HG02642 (cell line): ENCODE measurements around the gene AP2B1.
"Not testable (repeated sequence)": the region's sequence is repeated elsewhere in the genome, so short reads cannot be mapped to it uniquely, and the experiment has no call there.

ENCODE experiments used
- ATAC-seq: cut with Tn5 transposase; IDR thresholded peaks from one replicate; pipeline ENCODE4 v1.9.1; 2021; ENCODE audit warnings: mild to moderate bottlenecking; ENCODE audit not compliant: unreplicated experiment, poor library complexity

The AP2B1 gene

DNA sequence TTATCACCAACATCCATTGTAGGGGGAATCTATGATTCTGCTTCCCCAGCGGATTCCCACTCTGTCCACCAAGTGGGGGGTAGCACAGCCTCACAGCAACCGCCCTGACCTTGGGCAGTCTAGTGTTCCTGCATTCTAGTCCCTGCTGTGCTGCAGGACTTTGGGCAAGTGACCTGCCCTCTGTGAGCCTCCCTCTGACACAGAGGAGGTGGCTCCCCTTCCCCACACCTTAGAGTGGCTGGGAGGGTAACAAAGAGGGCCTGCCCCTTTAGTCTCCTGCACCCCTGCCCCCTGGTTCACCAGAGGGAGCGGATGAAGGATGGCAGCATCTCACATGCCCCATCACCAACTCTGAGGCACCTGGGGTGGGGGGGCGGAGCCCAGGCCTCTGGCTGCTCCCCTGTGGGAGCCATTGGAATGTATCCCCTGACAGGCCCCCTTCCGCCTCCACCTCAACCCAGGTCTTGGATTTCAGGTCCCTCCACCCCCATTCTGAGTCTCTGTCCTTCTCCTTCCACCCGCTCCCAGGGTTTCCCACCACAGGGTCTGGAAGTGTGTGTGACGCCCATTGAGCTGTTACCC, 155.9 kb downstream of the AP2B1 start:
- ATAC-seq = no peak

DNA sequence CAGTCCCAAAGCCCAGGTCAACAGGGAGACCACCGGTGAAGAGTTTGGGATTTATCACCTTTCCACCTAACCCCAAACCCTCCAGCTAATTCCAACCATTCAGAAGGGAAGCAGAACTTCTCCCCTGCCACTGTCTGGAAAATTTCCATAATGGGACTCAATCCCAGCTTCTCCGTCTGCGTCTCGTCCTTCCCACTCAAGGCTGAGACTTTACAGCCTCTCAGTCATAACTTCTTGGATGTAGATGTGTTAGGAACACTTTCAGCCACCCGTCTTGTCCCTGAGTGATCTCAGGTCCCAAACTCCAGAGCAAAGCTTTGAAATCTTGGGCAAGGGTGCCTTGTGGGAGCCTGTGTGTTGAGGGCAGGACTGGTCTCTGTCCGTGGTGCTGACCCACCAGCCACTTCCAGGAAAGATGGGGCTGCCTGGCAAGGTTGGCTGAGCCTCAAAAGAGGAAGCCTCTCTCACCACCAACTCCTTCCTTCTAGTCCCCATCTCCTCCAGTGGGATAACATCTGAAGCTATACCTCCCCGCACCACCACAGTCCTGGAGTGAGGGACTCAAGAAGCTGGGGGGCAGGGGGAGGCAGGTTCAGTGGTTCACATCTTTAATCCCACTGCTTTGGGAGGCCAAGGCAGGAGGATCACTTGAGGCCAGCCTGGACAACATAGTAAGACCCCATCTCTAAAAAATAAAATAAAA, 156.7 kb downstream of the AP2B1 start:
- no peak for ATAC-seq

DNA sequence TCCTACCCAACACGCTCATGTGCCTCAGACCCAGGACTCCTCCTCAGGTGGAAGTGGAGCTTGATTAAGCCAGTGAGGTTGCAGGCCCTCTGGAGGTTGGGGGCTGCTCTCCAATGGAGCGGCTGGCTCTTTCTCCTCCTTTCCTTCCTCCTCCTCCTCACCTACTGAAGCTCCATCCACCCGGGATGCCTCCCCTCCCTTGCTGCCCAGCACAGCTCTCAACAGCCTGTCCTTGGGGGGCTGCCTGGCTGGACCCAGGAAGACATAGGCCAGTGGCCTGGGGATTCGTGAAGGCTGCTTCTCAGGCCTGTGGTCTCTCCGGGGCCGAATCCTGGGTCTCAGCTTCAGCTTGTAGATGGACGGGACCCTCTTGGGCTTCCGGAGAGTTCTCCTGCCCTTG, 157.7 kb downstream of the AP2B1 start:
- no peak for ATAC-seq

DNA sequence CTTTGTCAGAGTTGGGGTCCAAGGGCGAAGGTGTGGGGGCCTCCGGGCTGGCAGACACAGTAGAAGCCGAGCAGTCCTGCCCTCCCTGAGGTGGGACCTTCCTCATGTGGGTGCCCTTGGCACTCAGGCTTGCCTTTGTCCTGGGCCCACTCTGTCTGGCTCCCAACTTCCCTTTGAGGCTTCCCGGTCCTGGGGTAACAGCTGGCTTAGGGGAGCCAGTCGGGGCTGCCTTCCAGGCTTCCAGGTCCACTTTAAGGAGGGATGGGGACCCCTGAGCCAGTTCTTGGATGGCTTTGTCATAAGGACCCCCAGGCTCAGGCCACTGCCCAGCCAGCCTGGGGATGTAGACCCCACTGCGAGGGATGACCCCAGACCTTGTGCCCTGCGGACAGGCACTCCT, 158.1 kb downstream of the AP2B1 start:
- ATAC-seq = no peak

DNA sequence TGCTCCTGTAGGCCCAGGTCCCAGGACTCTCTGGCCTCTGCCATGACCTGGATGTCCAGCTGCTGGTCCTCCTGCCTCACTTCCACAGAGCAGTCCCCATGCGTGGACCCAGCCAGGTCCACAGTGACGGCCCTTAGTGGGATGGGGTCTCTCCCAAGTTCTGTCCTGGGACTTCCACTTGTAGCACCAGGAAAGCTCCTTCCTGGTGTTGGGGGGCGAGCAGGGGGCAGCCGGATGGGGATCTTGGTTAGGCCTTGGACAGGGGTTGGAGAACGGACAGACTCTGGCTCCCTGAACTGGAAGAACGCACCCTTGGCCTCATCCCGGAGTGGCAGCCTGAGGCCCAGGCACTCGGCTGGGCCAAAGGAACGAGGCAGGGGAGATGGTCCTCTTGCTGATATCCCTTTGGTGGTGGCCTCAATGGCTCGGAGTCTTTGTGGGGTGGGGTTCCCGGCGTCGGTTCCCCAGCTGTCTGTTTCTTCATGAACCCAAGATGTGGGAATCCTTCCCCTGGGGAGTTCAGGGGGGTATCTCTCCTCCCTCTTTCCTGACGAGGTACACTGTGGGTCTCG, 158.7 kb downstream of the AP2B1 start:
- no peak for ATAC-seq

DNA sequence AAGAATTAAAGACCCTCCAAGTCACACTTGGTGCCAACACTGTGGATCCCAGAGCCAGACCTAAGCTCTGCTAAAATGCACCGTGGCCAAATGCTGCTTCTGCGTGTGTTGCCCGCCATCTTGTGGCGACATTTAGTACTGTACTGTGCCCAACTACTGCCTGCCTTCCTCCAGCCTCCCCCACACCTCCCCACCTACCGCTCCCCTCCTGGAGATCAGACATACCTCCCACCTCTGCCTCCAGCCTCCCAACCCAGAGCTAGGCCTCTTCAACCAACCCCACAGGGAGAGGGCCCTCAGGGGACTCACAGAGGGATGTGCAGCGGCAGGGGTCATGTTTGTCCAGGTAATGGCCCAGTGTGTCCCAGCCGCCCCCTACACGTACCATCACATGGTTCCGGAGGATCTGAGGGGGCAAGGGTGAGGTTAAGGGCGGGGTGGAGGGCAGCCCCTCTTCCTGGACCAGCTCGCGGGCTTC, 160.5 kb downstream of the AP2B1 start:
- peak; percentile 61 for ATAC-seq

DNA sequence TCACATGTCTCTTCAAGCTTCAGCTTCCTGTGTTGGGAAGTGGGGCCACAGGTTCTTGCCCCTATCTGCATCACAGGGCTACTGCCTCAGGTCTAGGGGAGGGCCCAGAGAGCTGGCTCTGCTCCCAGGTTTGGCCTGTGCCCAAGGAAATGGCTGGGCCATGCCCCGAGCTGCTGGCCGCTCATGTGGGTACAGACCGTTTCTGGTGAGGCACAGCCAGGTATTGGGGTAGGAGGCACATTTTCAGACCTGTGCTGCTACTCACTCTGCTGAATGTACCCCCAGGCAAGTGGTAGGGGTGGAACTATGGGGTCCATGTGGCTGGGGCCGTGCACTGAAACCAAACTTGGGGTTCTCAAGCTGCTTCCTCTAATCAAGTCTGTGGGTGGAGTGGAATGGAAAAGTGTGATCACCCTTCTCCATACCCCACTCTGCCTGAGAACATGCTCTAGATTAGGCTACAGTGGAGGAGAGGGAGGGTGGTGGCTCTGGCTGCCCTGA, 161.3 kb downstream of the AP2B1 start:
- ATAC-seq = no peak

DNA sequence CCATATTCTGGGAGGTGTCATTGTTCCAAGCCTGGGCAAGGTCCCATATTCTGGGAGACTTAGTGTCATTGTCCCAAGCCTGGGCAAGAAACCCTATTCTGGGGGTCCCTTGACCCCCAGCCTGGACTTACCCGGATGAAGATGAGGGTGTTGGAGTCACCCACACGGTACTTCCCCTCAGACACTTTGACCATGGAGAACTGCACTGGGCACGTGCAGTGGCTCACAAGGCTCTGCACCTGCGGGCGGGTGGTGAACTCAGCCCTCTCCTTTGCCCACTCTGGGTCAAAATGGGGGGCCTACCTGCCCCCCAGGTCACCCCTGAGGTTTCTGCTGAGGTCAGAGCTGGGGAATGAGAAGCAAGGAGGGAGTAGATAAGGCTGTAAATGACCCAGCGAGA, 161.9 kb downstream of the AP2B1 start:
- ATAC-seq = no peak

DNA sequence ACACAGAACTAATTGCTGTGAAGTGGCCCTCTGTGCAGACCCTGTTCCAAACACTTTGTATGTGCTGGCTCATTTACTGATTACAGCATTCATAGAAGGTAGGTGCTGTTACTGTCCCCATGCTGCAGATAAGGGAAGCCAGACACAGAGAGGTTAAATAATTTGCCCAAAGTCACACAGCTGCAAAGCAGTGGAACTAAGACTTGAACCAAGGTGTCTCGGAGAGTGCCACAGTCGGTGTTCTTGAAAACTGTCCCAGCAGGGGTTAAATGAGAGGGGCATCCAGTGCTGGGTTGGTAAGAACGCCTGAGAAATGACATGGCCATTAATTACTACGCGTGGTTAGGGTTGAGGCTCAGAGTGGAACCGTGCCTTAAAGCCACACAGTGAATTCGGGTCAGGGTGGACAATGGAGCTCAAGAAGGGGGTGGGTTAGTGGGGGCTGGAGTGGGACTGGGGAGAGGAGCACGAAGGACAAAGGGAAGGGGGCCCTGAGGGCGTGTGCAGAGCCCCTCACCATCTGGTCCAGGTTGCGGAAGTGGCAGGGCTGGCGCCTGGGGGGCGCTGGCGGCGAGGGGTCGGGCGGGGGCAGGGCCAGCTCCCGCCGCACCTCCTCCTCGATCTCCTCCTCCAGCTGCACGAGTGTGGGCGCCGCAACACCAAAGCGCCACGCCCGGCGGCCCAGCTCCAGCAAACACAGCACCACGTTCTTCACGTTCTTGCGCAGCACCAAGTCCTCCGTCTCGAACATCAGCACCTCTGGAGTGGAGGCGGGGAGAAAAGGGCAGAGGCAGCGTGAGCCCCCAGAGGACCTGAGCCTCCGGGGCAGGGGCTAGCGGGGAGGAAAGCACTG, 162.7 kb downstream of the AP2B1 start:
- no peak for ATAC-seq

DNA sequence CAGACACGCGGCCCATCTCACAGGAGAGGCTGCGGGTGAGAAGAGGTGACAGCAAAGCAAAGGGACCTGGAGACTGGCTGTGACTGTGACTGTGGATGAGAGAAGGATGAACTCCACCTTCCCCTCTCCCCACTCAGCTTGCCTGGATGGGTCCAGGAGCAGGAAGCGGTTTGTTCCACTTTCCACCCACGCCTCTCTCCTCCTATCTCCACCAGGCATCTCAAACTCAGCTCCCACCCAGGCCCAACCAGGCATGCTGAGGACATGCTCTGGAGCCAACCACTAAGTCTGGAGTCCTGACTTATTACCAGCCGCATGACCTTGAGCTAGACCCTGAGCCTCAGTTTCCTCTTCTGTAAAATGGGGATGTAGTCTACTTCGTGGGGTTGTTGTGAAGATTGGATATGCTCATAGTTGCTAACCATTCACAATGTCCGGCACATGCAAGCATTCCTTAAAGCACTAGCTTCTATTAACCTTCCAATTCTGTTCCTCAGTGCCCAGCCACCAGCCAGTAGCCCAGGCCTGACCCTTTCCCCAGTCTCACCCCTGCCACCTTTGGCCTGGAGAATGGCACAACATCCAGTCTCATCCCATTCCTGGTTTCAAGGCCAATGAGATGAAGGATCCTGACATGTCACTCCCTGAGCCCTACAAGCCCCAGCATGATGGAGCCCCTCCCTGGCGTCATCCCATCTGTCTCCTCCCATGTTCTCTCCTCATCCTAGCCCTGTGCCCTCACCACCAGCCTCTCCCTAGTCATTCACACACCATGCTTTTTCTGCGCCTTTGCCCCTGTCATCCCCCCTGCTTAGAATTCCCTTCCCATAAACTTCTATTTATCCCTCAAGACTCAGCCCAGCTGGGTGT, 163.6 kb downstream of the AP2B1 start:
- ATAC-seq = no peak

DNA sequence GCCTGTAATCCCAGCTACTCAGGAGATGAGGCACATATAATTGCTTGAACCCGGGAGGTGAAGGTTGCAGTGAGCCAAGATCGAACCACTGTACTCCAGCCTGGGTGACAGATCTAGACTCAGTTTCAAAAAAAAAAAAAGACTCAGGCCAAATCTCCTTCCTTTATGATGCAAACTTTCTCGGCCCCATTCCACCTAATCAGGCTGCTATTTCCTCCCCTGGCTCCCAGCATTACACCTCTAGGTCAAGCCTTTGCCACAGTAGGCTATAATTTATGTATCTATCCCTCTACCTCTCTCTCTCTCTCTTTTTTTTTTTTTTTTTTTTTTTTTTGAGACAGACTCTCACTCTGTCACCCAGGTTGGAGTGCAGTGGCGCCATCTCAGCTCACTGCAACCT, 164.4 kb downstream of the AP2B1 start:
- not testable (repeated sequence) for ATAC-seq

DNA sequence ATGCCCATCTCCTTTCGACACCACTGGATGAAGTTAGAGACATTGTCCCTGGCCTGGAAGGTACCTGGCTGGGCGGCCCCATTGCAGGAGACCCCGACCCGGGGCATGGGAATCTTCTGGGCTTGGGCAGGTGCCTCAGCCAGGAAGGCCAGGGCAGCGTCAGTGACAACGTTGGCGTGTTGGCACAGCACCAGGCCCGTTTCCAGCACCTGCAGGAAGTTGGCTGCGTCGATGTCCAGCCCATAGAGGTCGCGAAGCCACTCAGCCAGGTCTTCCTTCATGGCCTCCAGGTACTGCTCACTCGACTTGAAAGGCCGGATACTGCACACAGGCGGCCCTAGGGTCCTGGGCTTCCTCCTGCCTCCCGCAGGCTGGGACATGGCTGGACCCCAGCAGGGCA, 165.3 kb downstream of the AP2B1 start:
- ATAC-seq = no peak

DNA sequence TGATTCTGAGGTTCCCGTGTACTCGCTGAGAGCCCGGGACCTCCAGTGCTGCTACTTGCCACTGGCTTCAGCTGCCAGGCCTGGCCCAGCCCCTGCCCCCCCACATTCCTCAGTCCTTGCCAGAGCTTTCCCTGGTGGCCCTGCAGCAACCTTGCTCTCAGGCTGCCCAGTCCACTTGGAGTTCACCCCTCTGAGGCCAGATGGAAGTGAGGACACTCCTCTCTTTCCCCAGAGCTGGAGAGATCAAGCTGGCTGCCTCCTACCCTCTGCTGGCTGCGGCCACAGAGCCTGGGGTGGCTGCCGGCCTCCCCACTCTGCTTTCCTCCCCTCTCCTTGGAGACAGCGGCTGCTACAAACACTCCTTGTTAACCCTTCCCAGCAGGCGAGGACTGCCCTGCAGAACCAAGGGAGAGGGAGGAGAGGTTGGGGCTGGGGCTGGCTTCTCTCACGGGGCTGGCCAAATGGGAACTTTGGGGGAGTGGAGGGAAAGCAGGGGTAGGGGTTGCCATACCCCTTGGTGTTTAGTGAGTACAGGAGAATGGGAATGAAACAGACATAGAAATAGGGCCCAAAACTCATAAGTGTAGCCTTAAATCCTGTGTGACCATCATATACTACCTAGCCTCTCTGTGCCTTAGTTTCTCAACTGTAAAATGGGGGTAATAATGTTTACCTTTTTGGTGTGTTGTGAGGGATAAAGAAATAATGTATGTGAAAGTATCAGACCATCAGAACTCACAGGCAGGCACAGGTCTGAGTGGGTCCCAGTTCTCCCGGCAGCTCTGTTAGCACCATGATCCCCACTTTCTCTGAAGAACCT, 166.0 kb downstream of the AP2B1 start, which contains the start of gene GAS2L2:
Gene GAS2L2 (minus strand): TSS at position 295 of the 820 bp plus-strand sequence. CDS start 389 bp downstream, outside the sequence.
- no peak for ATAC-seq

DNA sequence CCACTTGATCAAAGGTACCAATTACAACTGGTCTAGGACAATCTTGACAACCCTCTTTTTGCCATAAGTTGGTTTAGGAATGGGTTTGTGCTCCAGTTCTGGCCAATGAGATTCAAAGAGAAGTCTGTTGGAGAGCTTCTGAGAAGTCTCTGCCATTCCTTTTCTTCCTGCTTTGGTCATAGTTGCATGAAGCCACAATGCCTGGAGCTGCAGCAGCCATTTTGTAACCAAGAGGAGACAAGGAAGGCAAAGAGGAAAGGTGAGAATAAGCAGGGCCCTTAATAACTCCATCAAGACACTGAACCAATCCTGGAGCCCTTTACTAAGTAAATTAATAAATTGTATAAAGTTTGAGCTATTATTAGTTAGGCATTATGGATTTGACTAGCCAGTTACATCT, 170.1 kb downstream of the AP2B1 start:
- ATAC-seq = no peak

DNA sequence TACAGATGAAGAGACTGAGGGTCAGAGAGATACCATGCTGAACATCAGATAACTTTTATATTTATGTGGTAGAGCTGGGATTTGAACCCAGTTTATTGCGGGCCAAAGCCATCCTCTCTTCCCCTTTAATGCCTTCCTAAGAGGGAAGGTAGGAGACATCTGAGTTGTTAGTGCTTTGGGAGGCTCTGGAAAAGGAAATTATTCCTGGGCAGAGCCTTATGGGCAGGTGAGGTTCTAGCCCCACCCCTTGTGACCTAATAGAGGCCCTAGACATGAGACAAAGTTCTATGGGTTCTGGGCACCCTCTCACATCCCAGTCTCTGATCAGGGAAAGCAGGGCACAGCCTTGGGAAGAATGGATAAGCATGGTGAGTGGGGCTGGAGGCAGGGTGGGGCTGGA, 173.5 kb downstream of the AP2B1 start, which contains the start of gene C17orf50:
Gene C17orf50 (plus strand): TSS at position 301 of the 400 bp plus-strand sequence. CDS start 55 bp downstream, at position 356.
- ATAC-seq = no peak

DNA sequence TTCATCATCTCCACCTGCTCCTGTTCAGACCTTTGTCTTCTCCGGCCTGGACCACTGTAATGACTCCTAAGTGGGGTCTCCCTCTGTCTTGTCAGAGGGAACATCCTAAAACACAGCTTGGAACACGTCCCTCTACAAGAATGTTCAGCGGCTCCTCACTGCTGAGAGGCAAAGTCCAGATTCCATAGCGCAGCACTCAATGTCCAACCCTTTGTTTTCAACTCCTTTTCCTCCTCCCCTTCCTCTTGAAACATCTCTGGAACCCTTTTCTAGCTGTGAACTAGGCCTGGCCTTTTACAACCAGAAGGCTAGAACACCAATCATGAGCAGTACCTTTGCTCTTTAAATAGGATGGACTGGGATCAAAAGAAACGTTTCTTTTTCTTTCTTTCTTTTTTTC, 174.5 kb downstream of the AP2B1 start:
- ATAC-seq = no peak

DNA sequence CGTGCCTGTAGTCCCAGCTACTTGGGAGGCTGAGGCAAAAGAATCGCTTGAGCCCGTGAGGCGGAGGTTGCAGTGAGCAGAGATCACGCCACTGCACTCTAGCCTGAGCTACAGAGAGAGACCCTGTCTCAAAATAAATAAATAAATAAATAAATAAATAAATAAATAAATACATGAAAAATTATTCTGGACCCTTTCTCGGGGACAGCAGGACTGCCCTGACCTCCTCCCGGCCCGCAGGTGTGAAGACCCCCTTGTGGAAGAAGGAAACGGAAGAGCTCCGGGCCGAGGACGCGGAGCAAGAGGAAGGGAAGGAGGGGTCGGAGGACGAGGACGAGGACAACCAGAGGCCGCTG, 176.6 kb downstream of the AP2B1 start:
- no peak for ATAC-seq

DNA sequence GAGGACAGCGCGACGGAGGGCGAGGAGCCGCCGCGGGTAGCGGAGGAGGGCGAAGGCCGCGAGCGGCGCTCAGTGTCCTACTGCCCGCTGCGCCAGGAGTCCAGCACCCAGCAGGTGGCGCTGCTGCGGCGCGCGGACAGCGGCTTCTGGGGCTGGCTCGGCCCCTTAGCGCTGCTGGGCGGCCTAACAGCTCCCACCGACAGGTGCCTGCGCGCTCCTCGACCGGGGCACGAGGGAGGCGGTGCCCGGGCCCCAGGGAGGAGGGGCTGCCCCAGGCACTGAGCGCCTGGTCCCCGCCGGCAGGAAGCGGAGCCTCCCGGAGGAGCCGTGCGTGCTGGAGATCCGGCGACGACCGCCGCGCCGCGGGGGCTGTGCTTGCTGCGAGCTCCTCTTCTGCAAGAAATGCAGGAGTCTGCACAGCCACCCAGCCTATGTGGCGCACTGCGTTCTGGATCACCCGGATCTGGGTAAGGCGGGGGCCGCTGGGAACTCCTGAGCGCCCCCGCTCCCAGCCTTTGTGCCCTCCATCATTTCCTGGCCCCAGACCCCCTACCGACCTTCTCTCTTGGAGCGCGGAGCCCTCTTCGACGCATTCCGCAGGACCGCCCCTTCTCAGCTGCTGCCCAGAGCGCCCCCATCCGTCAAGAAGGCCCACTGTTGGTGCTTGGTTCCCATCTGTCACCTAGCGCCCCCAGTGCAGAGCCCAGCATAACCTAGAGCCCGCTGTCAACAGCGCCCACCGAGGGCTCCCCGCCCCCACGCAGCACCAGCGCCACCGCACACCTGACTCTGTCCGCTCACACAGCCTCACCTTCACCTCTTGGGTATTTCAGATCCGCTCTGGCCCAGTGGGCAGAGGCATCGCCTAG, 177.2 kb downstream of the AP2B1 start:
- ATAC-seq = peak; percentile 93
